ENCODE data around the gene MTUS2. TPM values are rescaled to one million over a fixed set of nuclear protein-coding genes. Genes with fewer than 3 reads are reported as not detected.

The MTUS2 gene
- total and polyA plus RNA-seq, 10 of the 15 experiments (the other 5 are each of a cell fraction or from before 2014, with no cell fraction given), result under 0.01 to 0.05 (median 0.02) TPM; not detected in 6

DNA sequence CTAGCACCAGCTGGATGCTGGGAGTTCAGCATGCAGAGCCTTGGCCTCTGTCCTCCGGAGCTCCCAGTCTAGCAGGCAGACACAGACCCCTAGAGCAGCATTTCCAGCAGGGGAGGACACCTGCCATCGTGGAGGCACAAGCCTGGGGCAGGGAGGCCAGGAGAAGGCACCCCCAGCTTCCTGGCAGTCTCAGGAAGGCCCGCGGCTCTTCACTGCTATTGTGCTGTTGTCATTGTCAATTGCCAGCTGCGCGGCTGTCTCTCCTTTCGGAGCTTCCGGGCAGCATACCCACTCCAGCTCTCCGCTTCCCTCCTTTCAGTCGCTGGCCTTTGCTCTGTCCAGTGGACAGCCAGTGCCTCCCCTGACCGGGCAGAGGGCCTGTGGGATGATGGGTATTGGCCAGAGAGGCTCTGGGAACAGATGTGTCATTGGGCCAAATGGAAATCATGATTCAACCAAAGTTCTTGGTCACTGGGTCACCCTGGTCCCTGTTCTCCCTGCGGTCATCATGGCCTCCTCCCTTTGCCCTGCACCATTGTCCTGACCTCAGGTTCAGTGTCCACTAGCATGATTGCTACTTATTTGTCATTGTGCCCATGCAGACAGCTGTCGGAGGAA lies 682.4 kb downstream of the MTUS2 start (continued):
- TF ChIP-seq, protein P1, sequence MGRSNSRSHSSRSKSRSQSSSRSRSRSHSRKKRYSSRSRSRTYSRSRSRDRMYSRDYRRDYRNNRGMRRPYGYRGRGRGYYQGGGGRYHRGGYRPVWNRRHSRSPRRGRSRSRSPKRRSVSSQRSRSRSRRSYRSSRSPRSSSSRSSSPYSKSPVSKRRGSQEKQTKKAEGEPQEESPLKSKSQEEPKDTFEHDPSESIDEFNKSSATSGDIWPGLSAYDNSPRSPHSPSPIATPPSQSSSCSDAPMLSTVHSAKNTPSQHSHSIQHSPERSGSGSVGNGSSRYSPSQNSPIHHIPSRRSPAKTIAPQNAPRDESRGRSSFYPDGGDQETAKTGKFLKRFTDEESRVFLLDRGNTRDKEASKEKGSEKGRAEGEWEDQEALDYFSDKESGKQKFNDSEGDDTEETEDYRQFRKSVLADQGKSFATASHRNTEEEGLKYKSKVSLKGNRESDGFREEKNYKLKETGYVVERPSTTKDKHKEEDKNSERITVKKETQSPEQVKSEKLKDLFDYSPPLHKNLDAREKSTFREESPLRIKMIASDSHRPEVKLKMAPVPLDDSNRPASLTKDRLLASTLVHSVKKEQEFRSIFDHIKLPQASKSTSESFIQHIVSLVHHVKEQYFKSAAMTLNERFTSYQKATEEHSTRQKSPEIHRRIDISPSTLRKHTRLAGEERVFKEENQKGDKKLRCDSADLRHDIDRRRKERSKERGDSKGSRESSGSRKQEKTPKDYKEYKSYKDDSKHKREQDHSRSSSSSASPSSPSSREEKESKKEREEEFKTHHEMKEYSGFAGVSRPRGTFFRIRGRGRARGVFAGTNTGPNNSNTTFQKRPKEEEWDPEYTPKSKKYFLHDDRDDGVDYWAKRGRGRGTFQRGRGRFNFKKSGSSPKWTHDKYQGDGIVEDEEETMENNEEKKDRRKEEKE (IDR thresholded peaks at IDR 0.05), result no peak
- TF ChIP-seq, protein P2, sequence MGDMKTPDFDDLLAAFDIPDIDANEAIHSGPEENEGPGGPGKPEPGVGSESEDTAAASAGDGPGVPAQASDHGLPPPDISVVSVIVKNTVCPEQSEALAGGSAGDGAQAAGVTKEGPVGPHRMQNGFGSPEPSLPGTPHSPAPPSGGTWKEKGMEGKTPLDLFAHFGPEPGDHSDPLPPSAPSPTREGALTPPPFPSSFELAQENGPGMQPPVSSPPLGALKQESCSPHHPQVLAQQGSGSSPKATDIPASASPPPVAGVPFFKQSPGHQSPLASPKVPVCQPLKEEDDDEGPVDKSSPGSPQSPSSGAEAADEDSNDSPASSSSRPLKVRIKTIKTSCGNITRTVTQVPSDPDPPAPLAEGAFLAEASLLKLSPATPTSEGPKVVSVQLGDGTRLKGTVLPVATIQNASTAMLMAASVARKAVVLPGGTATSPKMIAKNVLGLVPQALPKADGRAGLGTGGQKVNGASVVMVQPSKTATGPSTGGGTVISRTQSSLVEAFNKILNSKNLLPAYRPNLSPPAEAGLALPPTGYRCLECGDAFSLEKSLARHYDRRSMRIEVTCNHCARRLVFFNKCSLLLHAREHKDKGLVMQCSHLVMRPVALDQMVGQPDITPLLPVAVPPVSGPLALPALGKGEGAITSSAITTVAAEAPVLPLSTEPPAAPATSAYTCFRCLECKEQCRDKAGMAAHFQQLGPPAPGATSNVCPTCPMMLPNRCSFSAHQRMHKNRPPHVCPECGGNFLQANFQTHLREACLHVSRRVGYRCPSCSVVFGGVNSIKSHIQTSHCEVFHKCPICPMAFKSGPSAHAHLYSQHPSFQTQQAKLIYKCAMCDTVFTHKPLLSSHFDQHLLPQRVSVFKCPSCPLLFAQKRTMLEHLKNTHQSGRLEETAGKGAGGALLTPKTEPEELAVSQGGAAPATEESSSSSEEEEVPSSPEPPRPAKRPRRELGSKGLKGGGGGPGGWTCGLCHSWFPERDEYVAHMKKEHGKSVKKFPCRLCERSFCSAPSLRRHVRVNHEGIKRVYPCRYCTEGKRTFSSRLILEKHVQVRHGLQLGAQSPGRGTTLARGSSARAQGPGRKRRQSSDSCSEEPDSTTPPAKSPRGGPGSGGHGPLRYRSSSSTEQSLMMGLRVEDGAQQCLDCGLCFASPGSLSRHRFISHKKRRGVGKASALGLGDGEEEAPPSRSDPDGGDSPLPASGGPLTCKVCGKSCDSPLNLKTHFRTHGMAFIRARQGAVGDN (IDR thresholded peaks at IDR 0.05), result no peak
- TF ChIP-seq BHLHE40 (IDR thresholded peaks at IDR 0.05; ENCODE audit: borderline replicate concordance in 1 of 2, low read depth in 2 of 2, low read length in 1 of 2), result no peak
- TF ChIP-seq, protein P3, sequence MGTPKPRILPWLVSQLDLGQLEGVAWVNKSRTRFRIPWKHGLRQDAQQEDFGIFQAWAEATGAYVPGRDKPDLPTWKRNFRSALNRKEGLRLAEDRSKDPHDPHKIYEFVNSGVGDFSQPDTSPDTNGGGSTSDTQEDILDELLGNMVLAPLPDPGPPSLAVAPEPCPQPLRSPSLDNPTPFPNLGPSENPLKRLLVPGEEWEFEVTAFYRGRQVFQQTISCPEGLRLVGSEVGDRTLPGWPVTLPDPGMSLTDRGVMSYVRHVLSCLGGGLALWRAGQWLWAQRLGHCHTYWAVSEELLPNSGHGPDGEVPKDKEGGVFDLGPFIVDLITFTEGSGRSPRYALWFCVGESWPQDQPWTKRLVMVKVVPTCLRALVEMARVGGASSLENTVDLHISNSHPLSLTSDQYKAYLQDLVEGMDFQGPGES (IDR thresholded peaks at IDR 0.05), result no peak
